NCI-H748 (cell line): ENCODE measurements around the gene TRIM71.

Experiments used
- DNase-seq: peaks from one replicate; lab custom pipeline; 2025; ENCODE audit not compliant: unreplicated experiment; lab: John Stamatoyannopoulos, UW

Gene TRIM71

GRCh38 chr3:32862936-32863487 is 45.2 kb downstream of the TRIM71 start:
- DNase-seq, result no peak

- no peak for DNase-seq
Observed at GRCh38 chr3:32865383-32865782, 47.6 kb downstream of the TRIM71 start.

- DNase-seq, result no peak
Observed at GRCh38 chr3:32866533-32866932, 48.7 kb downstream of the TRIM71 start.

GRCh38 chr3:32867954-32868353 is 50.2 kb downstream of the TRIM71 start:
- no peak for DNase-seq

GRCh38 chr3:32868719-32869512 is 51.1 kb downstream of the TRIM71 start:
- no peak for DNase-seq

GRCh38 chr3:32869513-32870047 is 51.8 kb downstream of the TRIM71 start:
- no peak for DNase-seq

GRCh38 chr3:32870373-32871095 is 52.7 kb downstream of the TRIM71 start:
- no peak for DNase-seq

GRCh38 chr3:32871273-32871672 is 53.5 kb downstream of the TRIM71 start:
- DNase-seq, result no peak

GRCh38 chr3:32872487-32873382 is 54.9 kb downstream of the TRIM71 start:
- DNase-seq, result no peak

- no peak for DNase-seq
Observed at GRCh38 chr3:32873531-32874130, 55.8 kb downstream of the TRIM71 start.

GRCh38 chr3:32876920-32877319 is 59.1 kb downstream of the TRIM71 start:
- no peak for DNase-seq

GRCh38 chr3:32877598-32877997 is 59.8 kb downstream of the TRIM71 start:
- DNase-seq, result no peak

- no peak for DNase-seq
Observed at GRCh38 chr3:32880225-32880624, 62.4 kb downstream of the TRIM71 start.

GRCh38 chr3:32881624-32882023 is 63.8 kb downstream of the TRIM71 start:
- no peak for DNase-seq

GRCh38 chr3:32882189-32882588 is 64.4 kb downstream of the TRIM71 start:
- DNase-seq, result no peak

GRCh38 chr3:32882603-32883025 is 64.8 kb downstream of the TRIM71 start:
- no peak for DNase-seq

- no peak for DNase-seq
Observed at GRCh38 chr3:32883817-32884216, 66.0 kb downstream of the TRIM71 start.

- DNase-seq, result no peak
Observed at GRCh38 chr3:32884591-32884990, 66.8 kb downstream of the TRIM71 start.

- no peak for DNase-seq
Observed at GRCh38 chr3:32885283-32885901, 67.6 kb downstream of the TRIM71 start.

- DNase-seq, result no peak
Observed at GRCh38 chr3:32886296-32886695, 68.5 kb downstream of the TRIM71 start.
